Hepatocyte (in vitro differentiated cells): Measurements from ENCODE around the gene OBP2B. TPM values are rescaled to one million over a fixed set of nuclear protein-coding genes. Genes with fewer than 3 reads are reported as not detected.
A peak's percentile ranks its signal among the peaks of the same experiment; 100 is the strongest.

Experiments
- DNase-seq: peaks from one replicate; pipeline ENCODE4 v3.0.0-alpha.2; 2016; ENCODE audit warnings: low spot score
- H2AFZ ChIP-seq: fragments of 200-600 bp; sonication (generic); 2 replicates; pipeline ENCODE4 v1.6.0; 2016; ENCODE audit warnings: antibody characterized with exemption, mild to moderate bottlenecking
- H3K27ac ChIP-seq: fragments of 200-600 bp; sonication (generic); 2 replicates; pipeline ENCODE4 v1.5.1; 2016; ENCODE audit warnings: mild to moderate bottlenecking
- H3K27me3 ChIP-seq: fragments of 200-600 bp; sonication (generic); 2 replicates; pipeline ENCODE4 v1.6.1; 2016
- H3K36me3 ChIP-seq: fragments of 200-600 bp; sonication (generic); replicated peaks from 2 replicates; pipeline ENCODE4 v1.5.1; 2016; ENCODE audit warnings: low read depth; ENCODE audit not compliant: insufficient read depth
- H3K4me1 ChIP-seq: fragments of 200-600 bp; sonication (generic); 2 replicates; pipeline ENCODE4 v1.5.1; 2016; ENCODE audit warnings: mild to moderate bottlenecking, moderate library complexity; ENCODE audit not compliant: insufficient read depth
- H3K4me2 ChIP-seq: fragments of 200-600 bp; sonication (generic); 2 replicates; pipeline ENCODE4 v1.6.0; 2016
- H3K4me3 ChIP-seq: fragments of 200-600 bp; sonication (generic); 2 replicates; pipeline ENCODE4 v1.5.1; 2016; ENCODE audit warnings: mild to moderate bottlenecking
- H3K79me2 ChIP-seq: fragments of 200-600 bp; sonication (generic); 2 replicates; pipeline ENCODE4 v1.6.0; 2017; ENCODE audit warnings: mild to moderate bottlenecking
- H3K9me2 ChIP-seq: fragments of 200-600 bp; sonication (generic); replicated peaks from 2 replicates; pipeline ENCODE4 v1.6.0; 2017; ENCODE audit warnings: mild to moderate bottlenecking; ENCODE audit not compliant: insufficient read depth
- H3K9me3 ChIP-seq: fragments of 200-600 bp; sonication (generic); 2 replicates; pipeline ENCODE4 v1.5.1; 2016; ENCODE audit warnings: low read depth, mild to moderate bottlenecking
- H4K20me1 ChIP-seq: fragments of 200-600 bp; sonication (generic); 2 replicates; pipeline ENCODE4 v1.6.0; 2016; ENCODE audit warnings: mild to moderate bottlenecking; ENCODE audit not compliant: insufficient read depth, poor library complexity, severe bottlenecking
- CTCF ChIP-seq: fragments of 200-600 bp; sonication (generic); IDR thresholded peaks from 2 replicates; pipeline ENCODE4 v1.5.1; 2016; ENCODE audit warnings: antibody characterized with exemption, mild to moderate bottlenecking; ENCODE audit not compliant: poor library complexity
- EZH2 ChIP-seq: fragments of 200-600 bp; sonication (generic); IDR thresholded peaks from 2 replicates; pipeline ENCODE4 v1.6.1; 2016; ENCODE audit warnings: antibody characterized with exemption, mild to moderate bottlenecking, borderline replicate concordance
- EZH2phosphoT487 ChIP-seq: fragments of 200-600 bp; sonication (generic); IDR thresholded peaks from one replicate; pipeline ENCODE4 v1.6.1; 2018; ENCODE audit warnings: antibody characterized with exemption, mild to moderate bottlenecking, low read depth, moderate library complexity; ENCODE audit not compliant: unreplicated experiment, severe bottlenecking
- WGBS: methylation state at CpG from one replicate; pipeline ENCODE4 v1.1.6; 2016; ENCODE audit warnings: low lambda C conversion rate; ENCODE audit errors: missing lambda C conversion rate; 5-methylcytosine and 5-hydroxymethylcytosine counted together
- polyA plus RNA-seq: library from polyadenylated mRNA; unstranded; fragments of >200 nt; fragmentation: Nextera tagmentation; extraction: Ambion mirVana; gene quantifications from 2 replicates; pipeline ENCODE4 v1.2.1, GENCODE V29; 2016
- total RNA-seq: library from RNA; depleted of rRNA; stranded (reverse); fragments of >200 nt; gene quantifications from 2 replicates; pipeline ENCODE4 v1.2.3, GENCODE V29; 2014

The OBP2B gene
- total and polyA plus RNA-seq, 2 experiments from 2014 or later, result not detected

- Histone ChIP-seq H3K4me3 (no peak overlapping the region), H3K27ac (peak overlapping the region; percentile 68), H3K4me2 (peak overlapping the region; percentile 87), H3K4me1 (peaks cover 11% of the 10 kb centered on the region), H3K9me2 (no peaks in the 10 kb centered on the region), H4K20me1 (no peaks in the 10 kb centered on the region), H3K79me2 (no peaks in the 10 kb centered on the region), H3K27me3 (no peaks in the 10 kb centered on the region), H3K36me3 (no peaks in the 10 kb centered on the region), H3K9me3 (no peaks in the 10 kb centered on the region), H2AFZ (peak overlapping the region; percentile 83)
- no peak for DNase-seq
- no peak for TF ChIP-seq EZH2
- no peak for TF ChIP-seq EZH2phosphoT487
- TF ChIP-seq CTCF, result no peak
- 89% methylated on average over 18 of the region's 18 CpGs for WGBS
Measured at GRCh38 chr9:133239533-133240090, 30.6 kb upstream of the OBP2B start.

DNA sequence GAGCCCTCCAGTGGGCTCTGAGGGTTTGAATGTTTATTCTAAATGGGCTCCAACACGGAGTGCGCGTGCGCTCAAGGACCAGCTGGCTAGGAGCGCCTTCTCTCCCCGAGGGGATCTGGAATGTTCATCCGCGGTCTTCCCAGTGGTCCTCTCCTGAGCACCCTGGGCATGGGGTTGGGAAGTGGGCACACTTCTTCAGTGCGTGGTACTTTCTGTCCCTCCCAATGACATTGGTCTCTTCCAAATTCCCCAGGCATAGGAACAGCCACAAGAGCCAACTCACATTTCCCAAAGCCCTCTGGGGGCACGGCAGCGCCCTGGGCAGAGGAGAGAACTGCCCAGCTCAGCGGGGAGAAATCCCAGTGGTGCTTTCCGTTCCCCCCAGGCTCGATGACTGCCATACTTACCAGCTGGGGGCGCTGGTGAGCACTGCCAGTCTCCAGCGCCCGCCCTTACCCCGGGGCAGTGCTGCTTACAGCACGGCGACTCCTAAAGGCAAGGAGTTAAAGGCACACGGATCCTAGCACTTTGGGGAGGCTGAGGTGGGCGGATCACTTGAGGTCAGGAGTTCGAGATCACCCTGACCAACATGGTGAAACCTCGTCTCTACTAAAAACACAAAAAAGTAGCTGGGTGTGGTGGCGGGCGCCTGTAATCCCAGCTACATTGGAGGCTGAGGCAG, 29.9 kb upstream of the OBP2B start:
- H3K4me1 ChIP-seq, result peaks cover 8% of the 10 kb centered on the region
- no peaks in the 10 kb centered on the region for H3K9me2 ChIP-seq
- peak overlapping the region; percentile 83 for H2AFZ ChIP-seq
- H3K27me3 ChIP-seq, result no peaks in the 10 kb centered on the region
- H3K4me3 ChIP-seq, result peak overlapping the region; percentile 31
- H3K27ac ChIP-seq, result peak overlapping the region; percentile 68
- no peaks in the 10 kb centered on the region for H3K9me3 ChIP-seq
- no peaks in the 10 kb centered on the region for H4K20me1 ChIP-seq
- 16% methylated on average over 26 of the region's 26 CpGs for WGBS
- no peaks in the 10 kb centered on the region for H3K79me2 ChIP-seq
- no peaks in the 10 kb centered on the region for H3K36me3 ChIP-seq
- no peak for TF ChIP-seq EZH2
- TF ChIP-seq EZH2phosphoT487, result no peak
- peak; percentile 90 for TF ChIP-seq CTCF
- peak overlapping the region; percentile 87 for H3K4me2 ChIP-seq
- peak; percentile 89 for DNase-seq

DNA sequence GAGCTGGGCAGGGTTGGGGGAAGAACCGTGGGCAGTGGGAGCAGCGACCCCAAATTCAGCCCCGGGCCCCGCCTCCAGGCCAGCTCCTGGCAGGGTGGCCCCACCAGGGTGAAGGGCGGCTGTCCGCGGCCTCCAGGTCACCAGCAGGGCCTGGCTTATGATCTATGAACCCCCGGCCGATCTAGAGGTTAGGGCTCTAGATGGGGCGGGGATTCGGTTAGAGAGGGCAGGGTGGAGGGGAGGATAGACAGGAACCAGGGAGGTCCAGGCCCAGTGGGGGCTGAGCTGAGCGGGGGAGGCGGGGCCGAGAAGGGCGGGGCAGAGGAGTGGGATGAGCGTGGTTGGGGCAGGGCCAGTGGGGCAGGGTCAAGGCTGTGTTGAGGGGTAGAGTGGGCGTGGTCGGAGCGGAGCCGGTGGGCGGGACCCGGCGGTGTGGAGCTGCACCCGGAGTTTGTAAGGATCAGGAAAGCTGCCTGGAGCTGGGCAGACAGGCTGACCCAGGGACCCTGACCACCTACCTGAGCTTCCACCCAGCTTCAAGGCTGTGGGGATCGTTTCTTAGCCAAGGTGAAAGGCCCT, 29.3 kb upstream of the OBP2B start:
- TF ChIP-seq CTCF (no peak), EZH2phosphoT487 (no peak), EZH2 (no peak)
- Histone ChIP-seq H3K4me2 (peak overlapping the region; percentile 87), H2AFZ (peak overlapping the region; percentile 83), H3K4me1 (peaks cover 4% of the 10 kb centered on the region), H3K27me3 (no peaks in the 10 kb centered on the region), H3K36me3 (no peaks in the 10 kb centered on the region), H3K9me3 (no peaks in the 10 kb centered on the region), H3K27ac (peak overlapping the region; percentile 69), H3K4me3 (peak overlapping the region; percentile 31), H3K79me2 (no peaks in the 10 kb centered on the region), H3K9me2 (no peaks in the 10 kb centered on the region), H4K20me1 (no peaks in the 10 kb centered on the region)
- DNase-seq, result peak; percentile 86
- 20% methylated on average over 13 of the region's 25 CpGs for WGBS
